ENCODE data around the gene ZBTB21. TPM values are rescaled to one million over a fixed set of nuclear protein-coding genes. Genes with fewer than 3 reads are reported as not detected.

ZBTB21 gene
- polyA plus RNA-seq, 1 of the 3 experiments (the other 2 are of a cell fraction), result 2.9 TPM

GRCh38 chr21:42049578-42050430 is 39.6 kb upstream of the ZBTB21 start:
- DNase-seq, result no peak
- no peaks in the 10 kb centered on the region for H3K9me2 ChIP-seq
- ChIA-PET CTCF (interaction anchor here (0.8 kb wide), 1 partner anchor 97 kb away, joined by 4 read pairs; no protein-coding TSS in a partner anchor), POLR2A (no interaction called here)
- 69% methylated on average over 12 of the region's 16 CpGs for WGBS (ENCODE audit: low lambda C conversion rate)
- peaks cover 8% of the 10 kb centered on the region; the same call in 1 of the 2 replicates for H3K27me3 ChIP-seq (ENCODE audit: insufficient read depth)
- no peak overlapping the region for H3K4me2 ChIP-seq
- H3K27ac ChIP-seq (ENCODE audit: low read depth in 2 of 2, low read length in 1 of 2), result no peak overlapping the region
- H3K9me3 ChIP-seq, result no peaks in the 10 kb centered on the region
- no peak overlapping the region for H3K9ac ChIP-seq
- H3K4me1 ChIP-seq (ENCODE audit: control insufficient read depth in 1 of 2, insufficient read depth in 2 of 2, low read depth in 1 of 2, low read length in 1 of 2), result 0 out of 4 replicates have a peak, but pooled peaks cover 0 to 6% of the 10 kb centered on the region in 2 experiments
- no peaks in the 10 kb centered on the region for H3K79me2 ChIP-seq (ENCODE audit: insufficient read depth)
- no peaks in the 10 kb centered on the region for H3K36me3 ChIP-seq (replicated peaks in 1 of 2; ENCODE audit: control insufficient read depth in 1 of 2, insufficient read depth in 2 of 2, low read length in 1 of 2)
- no peak for TF ChIP-seq MAX (IDR thresholded peaks at IDR 0.05; ENCODE audit: low read depth)
- no peak for TF ChIP-seq CHD2 (IDR thresholded peaks at IDR 0.05; ENCODE audit: low read length, partially characterized antibody)
- no peak for TF ChIP-seq RCOR1 (IDR thresholded peaks at IDR 0.05; ENCODE audit: low read length)
- TF ChIP-seq EP300 (IDR thresholded peaks at IDR 0.05; ENCODE audit: borderline replicate concordance in 1 of 2, low read depth in 1 of 2, low read length in 1 of 2), result no peak
- no peak for TF ChIP-seq MXI1 (IDR thresholded peaks at IDR 0.05; ENCODE audit: low read depth, low read length)
- no peak for TF ChIP-seq MEF2A (IDR thresholded peaks at IDR 0.05; ENCODE audit: borderline replicate concordance, low read depth)
- TF ChIP-seq NFIC (IDR thresholded peaks at IDR 0.05; ENCODE audit: borderline replicate concordance), result no peak
- no peak for TF ChIP-seq FOSL2 (IDR thresholded peaks at IDR 0.05; ENCODE audit: borderline replicate concordance, low read depth)
- TF ChIP-seq SIN3A (IDR thresholded peaks at IDR 0.05; ENCODE audit: borderline replicate concordance, low read depth, low read length), result no peak
- TF ChIP-seq TEAD4 (IDR thresholded peaks at IDR 0.05; ENCODE audit: borderline replicate concordance, insufficient read depth), result no peak
- TF ChIP-seq SMC3 (IDR thresholded peaks at IDR 0.05; ENCODE audit: low read depth, low read length), result no peak
- no peak for TF ChIP-seq YY1 (IDR thresholded peaks at IDR 0.05; ENCODE audit: low read depth)
- TF ChIP-seq, protein P1, sequence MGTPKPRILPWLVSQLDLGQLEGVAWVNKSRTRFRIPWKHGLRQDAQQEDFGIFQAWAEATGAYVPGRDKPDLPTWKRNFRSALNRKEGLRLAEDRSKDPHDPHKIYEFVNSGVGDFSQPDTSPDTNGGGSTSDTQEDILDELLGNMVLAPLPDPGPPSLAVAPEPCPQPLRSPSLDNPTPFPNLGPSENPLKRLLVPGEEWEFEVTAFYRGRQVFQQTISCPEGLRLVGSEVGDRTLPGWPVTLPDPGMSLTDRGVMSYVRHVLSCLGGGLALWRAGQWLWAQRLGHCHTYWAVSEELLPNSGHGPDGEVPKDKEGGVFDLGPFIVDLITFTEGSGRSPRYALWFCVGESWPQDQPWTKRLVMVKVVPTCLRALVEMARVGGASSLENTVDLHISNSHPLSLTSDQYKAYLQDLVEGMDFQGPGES (IDR thresholded peaks at IDR 0.05; ENCODE audit: low read depth, low read length), result no peak
- no peak for TF ChIP-seq USF2 (IDR thresholded peaks at IDR 0.05; ENCODE audit: borderline replicate concordance, low read depth, low read length)
- TF ChIP-seq POLR2AphosphoS5 (IDR thresholded peaks at IDR 0.05; ENCODE audit: low read depth, low read length), result no peak
- TF ChIP-seq, protein P2, sequence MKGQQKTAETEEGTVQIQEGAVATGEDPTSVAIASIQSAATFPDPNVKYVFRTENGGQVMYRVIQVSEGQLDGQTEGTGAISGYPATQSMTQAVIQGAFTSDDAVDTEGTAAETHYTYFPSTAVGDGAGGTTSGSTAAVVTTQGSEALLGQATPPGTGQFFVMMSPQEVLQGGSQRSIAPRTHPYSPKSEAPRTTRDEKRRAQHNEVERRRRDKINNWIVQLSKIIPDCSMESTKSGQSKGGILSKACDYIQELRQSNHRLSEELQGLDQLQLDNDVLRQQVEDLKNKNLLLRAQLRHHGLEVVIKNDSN (IDR thresholded peaks at IDR 0.05; ENCODE audit: borderline replicate concordance, low read depth), result no peak
- TF ChIP-seq REST (IDR thresholded peaks at IDR 0.05; ENCODE audit: low read depth, low read length), result no peak
- no peak for TF ChIP-seq ELF1 (IDR thresholded peaks at IDR 0.05)
- H3F3A ChIP-seq (replicated peaks; ENCODE audit: insufficient read depth), result no peaks in the 10 kb centered on the region
- no peaks in the 10 kb centered on the region for H4K20me1 ChIP-seq (ENCODE audit: insufficient read depth)
- no peak overlapping the region for H2AFZ ChIP-seq (ENCODE audit: low read depth)
- H3K4me3 ChIP-seq (ENCODE audit: low read depth in 2 of 2, low read length in 1 of 2), result no peak overlapping the region
